ENCODE data around the gene NUP160. TPM values are rescaled to one million over a fixed set of nuclear protein-coding genes. Genes with fewer than 3 reads are reported as not detected.

The NUP160 gene
- total and polyA plus RNA-seq, 2 of the 13 experiments (the other 11 are each of a cell fraction or from before 2014, with no cell fraction given), result 28.3 to 43.5 TPM

DNA sequence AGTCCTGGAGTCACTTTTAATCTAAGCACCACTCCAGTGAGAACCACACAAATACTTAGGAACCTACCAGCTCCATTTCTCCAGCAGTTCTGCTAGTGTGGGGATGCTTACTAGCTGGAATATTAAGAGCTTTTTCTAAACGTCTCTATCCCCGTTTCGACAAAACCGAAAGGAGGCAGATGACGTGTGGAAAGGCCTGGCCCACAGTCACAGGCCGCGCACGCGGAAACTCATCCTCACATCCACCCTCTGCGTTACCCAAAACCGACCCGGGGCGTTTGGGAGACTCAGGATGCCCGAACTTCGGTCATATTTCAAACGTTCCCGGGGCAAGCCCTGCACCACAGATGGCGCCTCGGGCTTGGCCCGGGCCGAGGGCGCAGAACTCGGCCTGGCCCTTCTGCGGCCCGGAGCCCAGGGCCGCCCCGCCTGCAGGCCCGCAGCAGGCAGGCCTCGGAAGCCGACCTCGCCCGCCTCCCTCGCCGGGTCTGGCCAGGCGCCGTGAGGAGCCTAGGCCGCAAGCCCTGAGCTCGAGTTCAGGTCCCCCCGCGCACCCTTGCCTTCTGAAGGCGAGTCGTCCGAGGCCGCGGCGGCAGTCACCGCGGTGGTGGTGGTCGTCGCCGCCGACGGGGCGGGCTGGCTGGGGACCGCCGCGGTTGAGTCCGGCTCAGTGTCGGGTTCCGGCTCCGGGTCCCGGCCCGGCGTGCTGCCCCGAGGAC, 81.5 kb downstream of the NUP160 start (continued):
- TF ChIP-seq, protein P1, sequence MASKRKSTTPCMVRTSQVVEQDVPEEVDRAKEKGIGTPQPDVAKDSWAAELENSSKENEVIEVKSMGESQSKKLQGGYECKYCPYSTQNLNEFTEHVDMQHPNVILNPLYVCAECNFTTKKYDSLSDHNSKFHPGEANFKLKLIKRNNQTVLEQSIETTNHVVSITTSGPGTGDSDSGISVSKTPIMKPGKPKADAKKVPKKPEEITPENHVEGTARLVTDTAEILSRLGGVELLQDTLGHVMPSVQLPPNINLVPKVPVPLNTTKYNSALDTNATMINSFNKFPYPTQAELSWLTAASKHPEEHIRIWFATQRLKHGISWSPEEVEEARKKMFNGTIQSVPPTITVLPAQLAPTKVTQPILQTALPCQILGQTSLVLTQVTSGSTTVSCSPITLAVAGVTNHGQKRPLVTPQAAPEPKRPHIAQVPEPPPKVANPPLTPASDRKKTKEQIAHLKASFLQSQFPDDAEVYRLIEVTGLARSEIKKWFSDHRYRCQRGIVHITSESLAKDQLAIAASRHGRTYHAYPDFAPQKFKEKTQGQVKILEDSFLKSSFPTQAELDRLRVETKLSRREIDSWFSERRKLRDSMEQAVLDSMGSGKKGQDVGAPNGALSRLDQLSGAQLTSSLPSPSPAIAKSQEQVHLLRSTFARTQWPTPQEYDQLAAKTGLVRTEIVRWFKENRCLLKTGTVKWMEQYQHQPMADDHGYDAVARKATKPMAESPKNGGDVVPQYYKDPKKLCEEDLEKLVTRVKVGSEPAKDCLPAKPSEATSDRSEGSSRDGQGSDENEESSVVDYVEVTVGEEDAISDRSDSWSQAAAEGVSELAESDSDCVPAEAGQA (IDR thresholded peaks at IDR 0.05; ENCODE audit: low read depth), result no peak
- TF ChIP-seq, protein P1 (CRISPR knock-in tag; IDR thresholded peaks at IDR 0.05; ENCODE audit: borderline replicate concordance), result 0 out of 2 replicates have a peak, but pooled peaks have one; percentile 5
- TF ChIP-seq, protein P2, sequence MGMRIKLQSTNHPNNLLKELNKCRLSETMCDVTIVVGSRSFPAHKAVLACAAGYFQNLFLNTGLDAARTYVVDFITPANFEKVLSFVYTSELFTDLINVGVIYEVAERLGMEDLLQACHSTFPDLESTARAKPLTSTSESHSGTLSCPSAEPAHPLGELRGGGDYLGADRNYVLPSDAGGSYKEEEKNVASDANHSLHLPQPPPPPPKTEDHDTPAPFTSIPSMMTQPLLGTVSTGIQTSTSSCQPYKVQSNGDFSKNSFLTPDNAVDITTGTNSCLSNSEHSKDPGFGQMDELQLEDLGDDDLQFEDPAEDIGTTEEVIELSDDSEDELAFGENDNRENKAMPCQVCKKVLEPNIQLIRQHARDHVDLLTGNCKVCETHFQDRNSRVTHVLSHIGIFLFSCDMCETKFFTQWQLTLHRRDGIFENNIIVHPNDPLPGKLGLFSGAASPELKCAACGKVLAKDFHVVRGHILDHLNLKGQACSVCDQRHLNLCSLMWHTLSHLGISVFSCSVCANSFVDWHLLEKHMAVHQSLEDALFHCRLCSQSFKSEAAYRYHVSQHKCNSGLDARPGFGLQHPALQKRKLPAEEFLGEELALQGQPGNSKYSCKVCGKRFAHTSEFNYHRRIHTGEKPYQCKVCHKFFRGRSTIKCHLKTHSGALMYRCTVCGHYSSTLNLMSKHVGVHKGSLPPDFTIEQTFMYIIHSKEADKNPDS (CRISPR knock-in tag; IDR thresholded peaks at IDR 0.05), result 0 out of 2 replicates have a peak, but pooled peaks have one; percentile 50
- TF ChIP-seq ELF4 (CRISPR knock-in tag; IDR thresholded peaks at IDR 0.05; ENCODE audit: borderline replicate concordance) (peak; percentile 50; the same call in 1 of the 2 replicates), ZNF629 (CRISPR knock-in tag; conservative IDR thresholded peaks at IDR 0.05) (0 out of 2 replicates have a peak, but pooled peaks have one; percentile 38), ZMAT3 (CRISPR knock-in tag; conservative IDR thresholded peaks at IDR 0.05) (peak; percentile 70), CERS6 (CRISPR knock-in tag; IDR thresholded peaks at IDR 0.05) (0 out of 2 replicates have a peak, but pooled peaks have one; percentile 40), ZNF225 (CRISPR knock-in tag; IDR thresholded peaks at IDR 0.05) (0 out of 2 replicates have a peak, but pooled peaks have one; percentile 25), KDM5A (IDR thresholded peaks at IDR 0.05; ENCODE audit: borderline replicate concordance, low read length) (peak; percentile 38; the same call in 1 of the 2 replicates), ZNF414 (CRISPR knock-in tag; IDR thresholded peaks at IDR 0.05) (0 out of 2 replicates have a peak, but pooled peaks have one; percentile 73), NR2C2 (CRISPR knock-in tag; IDR thresholded peaks at IDR 0.05; ENCODE audit: borderline replicate concordance) (peak; percentile 15; the same call in 1 of the 2 replicates), HOXA5 (CRISPR knock-in tag; IDR thresholded peaks at IDR 0.05) (no peak; the same call in 1 of the 2 replicates), PHF20 (CRISPR knock-in tag; IDR thresholded peaks at IDR 0.05) (peak; percentile 36; the same call in 1 of the 2 replicates), ZNF780A (CRISPR knock-in tag; IDR thresholded peaks at IDR 0.05) (peak; percentile 57; the same call in 1 of the 2 replicates), SALL1 (CRISPR knock-in tag; IDR thresholded peaks at IDR 0.05) (peak; percentile 57; the same call in 1 of the 2 replicates), ZNF138 (CRISPR knock-in tag; IDR thresholded peaks at IDR 0.05; ENCODE audit: low read depth) (peak; percentile 43; the same call in 1 of the 2 replicates), ZNF101 (CRISPR knock-in tag; IDR thresholded peaks at IDR 0.05; ENCODE audit: borderline replicate concordance, low read depth) (0 out of 2 replicates have a peak, but pooled peaks have one; percentile 30), TSC22D2 (CRISPR knock-in tag; IDR thresholded peaks at IDR 0.05; ENCODE audit: borderline replicate concordance) (no peak; the same call in 1 of the 2 replicates)

Data from HepG2 (cell line).